ENCODE results near the gene IGSF8. TPM values are rescaled to one million over a fixed set of nuclear protein-coding genes. Genes with fewer than 3 reads are reported as not detected.

The IGSF8 gene
- total RNA-seq, 1 experiment from 2014 or later, result 14.0 TPM

GRCh38 chr1:160101037-160101716, 2.8 kb upstream of the IGSF8 start:
- H3K36me3 ChIP-seq (ENCODE audit: insufficient read depth, low read length, poor library complexity, severe bottlenecking), result no peaks in the 10 kb centered on the region
- ChIA-PET CTCF (interaction anchor here (0.5 to 3.0 kb wide), 11 partner anchors 84 to 823 kb away, joined by 3 to 25 read pairs (median 6); no protein-coding TSS in a partner anchor), POLR2A (ENCODE audit: low non-redundant PET) (no interaction called here)
- no peaks in the 10 kb centered on the region for H3K9me3 ChIP-seq (ENCODE audit: low read depth, low read length, poor library complexity, severe bottlenecking)
- intact Hi-C loops (cut with micrococcal nuclease; ENCODE audit: unreplicated experiment), result loop anchor here (1.0 to 2.0 kb wide), 4 partner anchors 92 to 275 kb away; no protein-coding TSS in a partner anchor
- no TSS peak for BruUV-seq (replicated peaks)
- no peaks in the 10 kb centered on the region for H3K27me3 ChIP-seq (replicated peaks; ENCODE audit: insufficient read depth, low read depth, low read length, poor library complexity)
- no peak overlapping the region for H3K4me3 ChIP-seq (ENCODE audit: low read depth, low read length, poor library complexity, severe bottlenecking)
- peaks cover 17% of the 10 kb centered on the region for H3K4me1 ChIP-seq (ENCODE audit: insufficient read depth, low read length, poor library complexity, severe bottlenecking)
- DNase-seq (ENCODE audit: low spot score), result peak; percentile 91
- TF ChIP-seq EZH2 (IDR thresholded peaks at IDR 0.05; ENCODE audit: borderline replicate concordance, low read depth, low read length, poor library complexity, severe bottlenecking), result no peak
- TF ChIP-seq, protein P1, sequence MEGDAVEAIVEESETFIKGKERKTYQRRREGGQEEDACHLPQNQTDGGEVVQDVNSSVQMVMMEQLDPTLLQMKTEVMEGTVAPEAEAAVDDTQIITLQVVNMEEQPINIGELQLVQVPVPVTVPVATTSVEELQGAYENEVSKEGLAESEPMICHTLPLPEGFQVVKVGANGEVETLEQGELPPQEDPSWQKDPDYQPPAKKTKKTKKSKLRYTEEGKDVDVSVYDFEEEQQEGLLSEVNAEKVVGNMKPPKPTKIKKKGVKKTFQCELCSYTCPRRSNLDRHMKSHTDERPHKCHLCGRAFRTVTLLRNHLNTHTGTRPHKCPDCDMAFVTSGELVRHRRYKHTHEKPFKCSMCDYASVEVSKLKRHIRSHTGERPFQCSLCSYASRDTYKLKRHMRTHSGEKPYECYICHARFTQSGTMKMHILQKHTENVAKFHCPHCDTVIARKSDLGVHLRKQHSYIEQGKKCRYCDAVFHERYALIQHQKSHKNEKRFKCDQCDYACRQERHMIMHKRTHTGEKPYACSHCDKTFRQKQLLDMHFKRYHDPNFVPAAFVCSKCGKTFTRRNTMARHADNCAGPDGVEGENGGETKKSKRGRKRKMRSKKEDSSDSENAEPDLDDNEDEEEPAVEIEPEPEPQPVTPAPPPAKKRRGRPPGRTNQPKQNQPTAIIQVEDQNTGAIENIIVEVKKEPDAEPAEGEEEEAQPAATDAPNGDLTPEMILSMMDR (conservative IDR thresholded peaks at IDR 0.05; ENCODE audit: low read depth, low read length), result peak; percentile 97
- H3K27ac ChIP-seq (ENCODE audit: low read depth, low read length, poor library complexity, severe bottlenecking), result no peak overlapping the region

DNA sequence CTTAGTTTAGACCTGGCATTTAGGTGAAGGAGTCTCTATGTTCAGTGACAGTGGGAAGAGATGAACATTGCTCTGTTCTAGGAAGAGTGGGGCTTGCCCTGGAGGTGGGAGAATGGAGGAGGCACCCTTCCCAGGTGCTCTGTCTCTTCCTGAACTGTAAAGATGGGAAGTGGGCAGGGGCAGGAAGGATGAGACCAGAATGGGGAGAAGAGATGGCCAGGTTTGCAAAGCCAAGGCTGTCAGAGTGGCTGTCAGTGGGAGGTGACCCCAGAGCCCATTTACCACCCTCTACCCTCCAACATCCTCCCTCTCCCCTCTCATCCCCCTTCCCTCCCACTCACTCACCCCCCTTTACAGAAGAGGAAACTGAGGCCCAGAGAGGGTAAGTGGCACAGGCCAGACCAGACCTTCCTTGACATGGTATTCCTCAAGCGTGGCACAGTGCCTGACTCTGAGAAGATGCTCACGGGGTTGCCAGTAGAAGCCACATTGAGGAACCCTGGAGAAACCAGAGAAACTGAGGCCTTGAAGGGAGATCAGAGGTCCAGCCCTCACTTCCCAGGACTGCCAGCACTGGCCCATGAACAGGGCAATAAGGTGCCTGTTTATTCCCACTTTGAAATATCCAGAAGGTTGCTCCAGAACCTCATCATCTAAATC, 1.4 kb upstream of the IGSF8 start:
- DNase-seq (ENCODE audit: low spot score), result no peak
- no peaks in the 10 kb centered on the region for H3K27me3 ChIP-seq (replicated peaks; ENCODE audit: insufficient read depth, low read depth, low read length, poor library complexity)
- H3K4me1 ChIP-seq (ENCODE audit: insufficient read depth, low read length, poor library complexity, severe bottlenecking), result peaks cover 17% of the 10 kb centered on the region
- CTCF ChIA-PET, result interaction anchor here (0.5 to 3.0 kb wide), 3 partner anchors 152 to 310 kb away, joined by 3 to 25 read pairs (median 3); no protein-coding TSS in a partner anchor
- no peaks in the 10 kb centered on the region for H3K9me3 ChIP-seq (ENCODE audit: low read depth, low read length, poor library complexity, severe bottlenecking)
- H3K27ac ChIP-seq (ENCODE audit: low read depth, low read length, poor library complexity, severe bottlenecking), result no peak overlapping the region
- H3K4me3 ChIP-seq (ENCODE audit: low read depth, low read length, poor library complexity, severe bottlenecking), result peak overlapping the region; percentile 51
- TF ChIP-seq, protein P1 (conservative IDR thresholded peaks at IDR 0.05; ENCODE audit: low read depth, low read length), result no peak
- TF ChIP-seq EZH2 (IDR thresholded peaks at IDR 0.05; ENCODE audit: borderline replicate concordance, low read depth, low read length, poor library complexity, severe bottlenecking), result no peak
- POLR2A ChIA-PET (ENCODE audit: low non-redundant PET), result no interaction called here
- BruUV-seq (replicated peaks), result no TSS peak
- H3K36me3 ChIP-seq (ENCODE audit: insufficient read depth, low read length, poor library complexity, severe bottlenecking), result no peaks in the 10 kb centered on the region
- intact Hi-C loops (cut with micrococcal nuclease; ENCODE audit: unreplicated experiment), result loop anchor here (2.0 kb wide), 1 partner anchor 93 kb away; no protein-coding TSS in a partner anchor

DNA sequence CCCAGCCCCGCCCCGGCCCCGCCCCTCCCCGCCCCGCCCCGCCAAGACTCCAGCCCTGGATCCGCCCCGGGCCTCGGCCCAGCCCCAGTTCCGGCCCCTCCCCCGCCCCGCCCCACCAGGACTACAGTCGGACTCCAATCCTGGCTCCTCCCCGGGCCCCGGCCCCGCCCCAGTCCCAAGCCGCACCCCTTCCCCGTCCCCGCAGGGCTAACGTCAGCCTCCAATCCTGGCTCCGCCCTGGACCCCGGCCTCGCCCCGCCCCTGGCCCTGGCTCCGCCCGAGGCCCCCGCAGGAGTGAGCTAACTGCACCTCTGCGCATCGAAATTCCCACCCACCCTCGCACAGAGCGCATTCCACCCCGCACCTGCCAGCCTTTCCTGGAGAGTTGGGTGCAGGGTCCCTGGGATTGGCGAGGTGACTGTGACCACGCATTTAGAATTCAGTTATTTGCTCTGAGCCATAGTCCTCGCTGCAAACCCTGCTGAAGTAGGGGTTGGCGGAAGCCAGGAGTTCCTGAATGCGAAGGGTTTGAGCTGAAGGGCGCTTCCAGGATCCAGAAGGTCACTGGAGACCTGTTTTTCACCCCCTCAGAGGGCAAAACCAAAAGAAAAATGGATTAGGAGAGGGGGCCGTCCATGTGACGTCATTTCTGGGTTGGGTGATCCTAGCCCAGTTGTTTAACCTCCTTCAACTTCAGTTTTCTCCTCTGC, 588 bp upstream of the IGSF8 start:
- intact Hi-C loops (cut with micrococcal nuclease; ENCODE audit: unreplicated experiment), result no loop called here
- POLR2A ChIA-PET (ENCODE audit: low non-redundant PET), result no interaction called here
- H3K27me3 ChIP-seq (replicated peaks; ENCODE audit: insufficient read depth, low read depth, low read length, poor library complexity), result no peaks in the 10 kb centered on the region
- DNase-seq (ENCODE audit: low spot score), result peak; percentile 95
- TF ChIP-seq EZH2 (IDR thresholded peaks at IDR 0.05; ENCODE audit: borderline replicate concordance, low read depth, low read length, poor library complexity, severe bottlenecking), result no peak
- TF ChIP-seq, protein P1 (conservative IDR thresholded peaks at IDR 0.05; ENCODE audit: low read depth, low read length), result no peak
- H3K9me3 ChIP-seq (ENCODE audit: low read depth, low read length, poor library complexity, severe bottlenecking), result no peaks in the 10 kb centered on the region
- H3K4me3 ChIP-seq (ENCODE audit: low read depth, low read length, poor library complexity, severe bottlenecking), result peak overlapping the region; percentile 51
- no TSS peak for BruUV-seq (replicated peaks)
- CTCF ChIA-PET, result interaction anchor here (1.0 to 1.7 kb wide), 3 partner anchors 10 to 153 kb away, joined by 3 to 7 read pairs (median 3); no protein-coding TSS in a partner anchor
- H3K4me1 ChIP-seq (ENCODE audit: insufficient read depth, low read length, poor library complexity, severe bottlenecking), result peaks cover 17% of the 10 kb centered on the region
- no peaks in the 10 kb centered on the region for H3K36me3 ChIP-seq (ENCODE audit: insufficient read depth, low read length, poor library complexity, severe bottlenecking)
- H3K27ac ChIP-seq (ENCODE audit: low read depth, low read length, poor library complexity, severe bottlenecking), result peak overlapping the region; percentile 79

Measured in A673 (cell line).